Activated CD8-positive, alpha-beta memory T cell treated with anti-CD3 and anti-CD28 coated beads, Interleukin-2, amount 10 ng/mL, durations not matched to agents 7 days and 5 days (primary cell): ENCODE data around the gene FFAR4. TPM values are rescaled to one million over a fixed set of nuclear protein-coding genes. Genes with fewer than 3 reads are reported as not detected.
A peak's percentile ranks its signal among the peaks of the same experiment; 100 is the strongest.

Experiments used
- ATAC-seq: fragments of 150-1000 bp; cut with Tn5 transposase; one replicate; pipeline ENCODE4 v1.10.0; 2021; ENCODE audit warnings: moderate library complexity
- CTCF ChIA-PET: fragments of 350-600 bp; sonication (Branson Sonifier 250); formaldehyde crosslinking; loops from one replicate; lab custom pipeline; 2021; ENCODE audit warnings: antibody characterized with exemption; lab: Charles Lee
- DNase-seq: peaks from one replicate; pipeline ENCODE4 v3.0.0-alpha.2; 2020
- H3K27ac Mint-ChIP-seq: one replicate; pipeline ENCODE4 v1.8.0; 2021; ENCODE audit warnings: mild to moderate bottlenecking, mixed read lengths
- H3K27me3 Mint-ChIP-seq: one replicate; pipeline ENCODE4 v1.8.0; 2021; ENCODE audit warnings: mixed read lengths
- H3K36me3 Mint-ChIP-seq: one replicate; pipeline ENCODE4 v1.8.0; 2021; ENCODE audit warnings: mild to moderate bottlenecking, mixed read lengths
- H3K4me1 Mint-ChIP-seq: one replicate; pipeline ENCODE4 v1.8.0; 2021; ENCODE audit warnings: mixed read lengths
- H3K4me3 Mint-ChIP-seq: one replicate; pipeline ENCODE4 v1.8.0; 2021; ENCODE audit warnings: mild to moderate bottlenecking, moderate library complexity, mixed read lengths
- H3K9me3 Mint-ChIP-seq: one replicate; pipeline ENCODE4 v1.8.0; 2022; ENCODE audit warnings: low read depth, mixed read lengths
- total RNA-seq, 2 experiments: library from RNA; stranded (reverse); gene quantifications; one replicate each; pipeline ENCODE4 v1.2.3, GENCODE V29; 2021

The FFAR4 gene
- total RNA-seq, 2 experiments from 2014 or later = not detected

DNA sequence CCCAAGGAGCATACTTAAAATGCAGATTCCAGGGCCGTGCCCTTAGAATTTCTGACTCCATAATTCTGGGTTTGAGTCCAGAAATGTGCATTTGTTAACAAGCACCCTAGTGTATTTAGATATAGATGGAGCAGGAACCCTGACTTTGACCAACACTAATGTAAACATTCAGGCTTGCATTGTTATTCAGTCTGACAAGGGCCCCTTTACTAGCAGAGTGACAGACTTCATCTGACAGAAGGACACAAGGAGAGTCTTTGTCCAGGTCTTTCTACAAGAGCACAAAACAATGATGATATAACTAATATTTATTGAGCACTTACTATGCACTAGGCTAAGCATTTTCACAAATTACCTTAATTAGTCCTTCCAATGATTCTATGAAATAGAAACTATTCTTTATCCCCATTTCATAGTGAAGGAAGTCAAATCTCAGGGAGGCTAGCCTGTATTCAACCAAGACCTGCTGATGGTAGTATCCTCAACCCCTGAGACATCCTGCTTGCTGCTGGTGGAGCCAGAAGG lies 30.7 kb downstream of the FFAR4 start:
- no peak for ATAC-seq
- no peak overlapping the region for H3K27ac Mint-ChIP-seq
- H3K4me3 Mint-ChIP-seq = no peak overlapping the region
- DNase-seq = no peak
- H3K9me3 Mint-ChIP-seq = no peaks in the 10 kb centered on the region
- peaks cover 33% of the 10 kb centered on the region for H3K27me3 Mint-ChIP-seq
- CTCF ChIA-PET = no interaction called here
- no peaks in the 10 kb centered on the region for H3K4me1 Mint-ChIP-seq
- H3K36me3 Mint-ChIP-seq = no peaks in the 10 kb centered on the region

DNA sequence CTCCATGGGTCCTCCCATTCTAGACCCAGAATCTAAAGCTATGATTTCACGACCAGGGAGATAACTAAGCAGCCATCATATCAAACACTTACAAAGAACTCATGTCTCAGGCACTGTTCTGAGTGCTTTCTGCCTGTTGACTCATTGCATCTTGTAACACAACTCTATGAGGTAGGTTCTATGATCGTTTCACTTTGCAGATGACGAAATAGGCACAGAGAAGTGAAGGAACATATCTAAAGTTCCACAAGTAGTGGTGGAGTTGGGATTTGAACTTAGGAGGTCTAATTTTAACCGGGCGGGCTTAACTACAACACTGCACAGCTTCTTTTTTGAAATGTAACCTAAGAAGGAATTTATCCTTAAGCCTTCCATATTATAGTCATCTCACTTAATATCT lies 31.7 kb downstream of the FFAR4 start:
- no peak for DNase-seq
- Mint-ChIP-seq H3K9me3 (no peaks in the 10 kb centered on the region), H3K27me3 (peaks cover 43% of the 10 kb centered on the region), H3K36me3 (no peaks in the 10 kb centered on the region), H3K27ac (no peak overlapping the region), H3K4me1 (no peaks in the 10 kb centered on the region), H3K4me3 (no peak overlapping the region)
- ATAC-seq = no peak
- CTCF ChIA-PET = no interaction called here

DNA sequence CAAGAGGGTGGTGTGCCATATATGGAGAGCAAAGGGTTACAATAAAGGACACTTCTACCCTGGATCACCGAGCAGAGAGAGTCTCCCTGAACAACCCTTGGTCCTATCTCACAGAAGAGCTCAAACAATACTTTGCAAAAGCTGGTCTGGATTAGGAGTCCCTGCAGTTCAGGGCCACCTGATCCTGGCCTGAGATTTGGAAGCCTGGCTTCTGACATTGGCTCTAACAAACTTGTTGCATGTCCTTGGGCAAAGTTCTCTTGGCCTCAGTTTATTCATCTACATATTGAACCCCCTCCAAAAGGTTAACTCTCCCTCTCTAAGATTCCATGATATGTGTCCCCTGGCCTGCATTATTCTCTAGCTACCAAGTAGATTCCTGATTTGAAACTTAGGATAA lies 32.9 kb downstream of the FFAR4 start:
- DNase-seq (peak; percentile 5), ATAC-seq (no peak)
- peaks cover 53% of the 10 kb centered on the region for H3K27me3 Mint-ChIP-seq
- CTCF ChIA-PET = no interaction called here
- H3K4me1 Mint-ChIP-seq = no peaks in the 10 kb centered on the region
- no peak overlapping the region for H3K27ac Mint-ChIP-seq
- no peaks in the 10 kb centered on the region for H3K36me3 Mint-ChIP-seq
- H3K4me3 Mint-ChIP-seq = no peak overlapping the region
- no peaks in the 10 kb centered on the region for H3K9me3 Mint-ChIP-seq

DNA sequence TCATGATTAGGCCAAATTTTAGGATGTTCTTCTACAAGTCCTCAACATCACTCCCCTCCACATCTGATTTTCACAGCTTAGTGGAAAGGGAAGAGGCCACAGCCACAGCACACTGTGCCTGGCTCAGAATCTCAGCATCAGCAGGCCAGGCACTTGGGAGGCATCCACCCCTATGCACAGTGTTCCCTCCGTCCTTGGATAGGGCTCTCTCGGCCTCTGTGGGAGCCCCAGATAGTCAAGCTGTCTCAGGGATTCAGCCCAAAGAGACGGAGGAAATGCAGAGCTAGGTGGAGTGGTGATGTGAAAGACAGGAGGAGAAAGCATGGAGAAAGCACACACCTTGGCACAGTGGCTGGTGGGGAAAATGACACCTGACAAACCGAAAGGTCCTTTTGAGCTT lies 33.3 kb downstream of the FFAR4 start:
- no peaks in the 10 kb centered on the region for H3K36me3 Mint-ChIP-seq
- no peak overlapping the region for H3K27ac Mint-ChIP-seq
- CTCF ChIA-PET = no interaction called here
- no peaks in the 10 kb centered on the region for H3K9me3 Mint-ChIP-seq
- no peak for DNase-seq
- H3K4me3 Mint-ChIP-seq = no peak overlapping the region
- H3K4me1 Mint-ChIP-seq = no peaks in the 10 kb centered on the region
- no peak for ATAC-seq
- peaks cover 58% of the 10 kb centered on the region for H3K27me3 Mint-ChIP-seq

DNA sequence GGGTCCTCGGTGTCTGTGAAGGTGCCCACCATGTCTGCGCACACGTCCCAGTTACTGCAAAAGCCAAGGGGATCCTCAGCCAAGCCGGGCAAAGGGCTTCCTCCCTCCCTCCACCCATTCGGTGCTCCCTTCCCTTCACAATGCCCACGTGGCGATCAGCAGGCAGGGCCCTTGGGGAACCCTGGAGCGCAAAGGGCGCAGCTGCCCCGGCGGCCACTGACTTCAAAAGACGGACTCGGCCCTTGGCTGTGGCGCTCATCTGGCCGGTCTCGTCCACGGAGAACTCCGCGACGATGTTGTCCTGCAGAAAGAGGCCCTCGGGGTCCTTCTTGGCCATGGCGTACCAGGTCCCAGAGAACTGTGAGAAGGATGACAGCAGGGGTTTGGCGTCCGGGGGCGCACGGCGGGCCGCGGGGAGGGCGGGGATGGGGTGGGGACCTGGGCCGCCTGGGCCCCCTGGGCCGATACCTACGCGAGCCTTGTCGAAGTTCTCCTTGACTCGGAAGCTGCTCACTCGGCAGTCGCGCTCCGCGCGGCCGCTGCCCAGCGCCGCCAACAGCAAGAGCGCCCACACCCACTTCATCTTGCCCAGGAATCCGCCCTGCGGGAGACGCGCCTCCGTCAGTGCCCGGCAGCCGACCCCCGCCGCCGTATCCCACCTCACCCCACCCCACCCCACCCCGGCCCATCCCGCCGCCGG lies 34.1 kb downstream of the FFAR4 start:
- Mint-ChIP-seq H3K36me3 (no peaks in the 10 kb centered on the region), H3K27ac (no peak overlapping the region), H3K4me3 (no peak overlapping the region), H3K9me3 (no peaks in the 10 kb centered on the region), H3K4me1 (no peaks in the 10 kb centered on the region), H3K27me3 (peaks cover 58% of the 10 kb centered on the region)
- peak; percentile 26 for DNase-seq
- CTCF ChIA-PET = no interaction called here
- ATAC-seq = no peak

DNA sequence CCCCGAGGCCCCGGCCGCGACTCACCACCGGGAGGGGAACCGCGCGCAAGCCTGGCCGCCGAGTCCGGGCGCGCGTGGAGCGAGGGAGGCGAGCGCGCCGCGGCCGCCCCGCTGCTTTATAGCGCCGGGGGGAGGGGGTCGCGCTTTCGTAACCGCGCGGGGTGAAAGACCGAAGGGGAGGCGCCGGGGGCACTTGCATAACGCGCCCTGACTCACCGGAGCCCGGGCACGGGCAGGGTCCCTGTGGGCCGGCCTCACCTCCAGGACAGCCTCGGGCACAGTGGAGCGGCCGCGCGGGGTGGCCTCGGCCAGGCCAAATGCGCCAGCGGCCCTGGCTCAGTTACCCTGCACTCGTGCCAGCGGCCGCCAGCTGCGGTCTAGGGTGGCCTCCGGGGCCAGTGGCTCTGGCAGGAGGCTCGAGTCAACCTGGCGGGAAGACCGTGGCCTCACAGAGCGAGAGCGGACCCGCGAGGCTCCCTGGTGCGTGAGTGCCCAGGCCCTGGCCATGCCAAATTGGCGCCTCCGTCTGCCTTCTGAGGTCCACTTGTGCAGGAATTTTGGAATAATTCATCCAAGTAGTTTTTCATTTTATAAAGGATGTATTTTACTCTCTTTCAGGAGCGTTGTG lies 34.8 kb downstream of the FFAR4 start, which contains the start of gene RBP4:
RBP4 (minus strand) TSS at position 90 of the 628 bp plus-strand sequence. CDS start 207 bp downstream, outside the sequence.
- Mint-ChIP-seq H3K36me3 (no peaks in the 10 kb centered on the region), H3K27me3 (peaks cover 64% of the 10 kb centered on the region)

DNA sequence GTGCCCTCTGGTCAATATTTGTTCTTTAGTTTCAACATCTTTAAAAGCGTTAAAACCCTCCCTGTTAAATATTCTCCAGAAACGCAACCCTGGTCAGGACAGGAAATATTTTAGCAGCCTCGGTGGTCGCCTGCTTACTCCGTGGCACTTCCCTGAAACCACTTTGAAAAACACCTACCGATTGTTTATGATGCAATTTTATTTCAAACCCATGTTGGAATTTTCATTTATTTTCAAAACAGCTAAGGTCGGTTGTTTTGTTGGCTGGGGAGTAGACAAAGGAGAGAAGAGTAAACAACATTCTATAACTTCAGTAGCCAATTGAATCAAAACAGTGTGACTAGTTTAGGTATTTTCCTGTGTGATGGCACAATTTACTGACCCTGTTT lies 35.3 kb downstream of the FFAR4 start:
- Mint-ChIP-seq H3K9me3 (no peaks in the 10 kb centered on the region), H3K27me3 (peaks cover 69% of the 10 kb centered on the region), H3K36me3 (no peaks in the 10 kb centered on the region), H3K4me3 (no peak overlapping the region), H3K4me1 (no peaks in the 10 kb centered on the region), H3K27ac (no peak overlapping the region)
- CTCF ChIA-PET = no interaction called here
- DNase-seq (peak; percentile 5), ATAC-seq (no peak)

More for the DNA sequence above, 34.8 kb downstream of the FFAR4 start, which contains the start of gene RBP4:
- DNase-seq = peak; percentile 4
- Mint-ChIP-seq H3K27ac (no peak within 1 kb of the TSS), H3K9me3 (no peaks in the 10 kb centered on the region), H3K4me3 (no peak within 1 kb of the TSS), H3K4me1 (no peaks in the 10 kb centered on the region)
- CTCF ChIA-PET = no interaction called here
- ATAC-seq = no peak

DNA sequence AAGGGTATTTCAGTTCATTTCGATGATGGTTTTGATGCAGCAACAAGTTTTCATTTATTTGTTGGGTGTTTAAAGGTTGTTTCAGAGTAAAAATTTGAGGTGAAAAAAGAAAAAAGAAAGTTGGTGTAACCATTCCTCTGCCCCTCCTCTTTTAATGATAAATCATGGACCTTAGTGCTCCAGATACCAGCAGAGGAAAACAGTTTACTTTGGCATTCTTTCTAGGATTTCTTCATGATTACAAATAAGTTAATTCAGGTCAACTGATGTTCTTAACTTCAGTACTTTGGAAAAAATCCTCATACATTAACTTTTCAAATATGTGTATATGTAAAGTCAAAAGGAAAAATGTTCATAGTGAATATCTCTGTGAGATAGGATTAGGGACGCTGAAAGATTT lies 36.6 kb downstream of the FFAR4 start:
- DNase-seq = no peak
- H3K9me3 Mint-ChIP-seq = no peaks in the 10 kb centered on the region
- H3K27ac Mint-ChIP-seq = no peak overlapping the region
- CTCF ChIA-PET = no interaction called here
- H3K36me3 Mint-ChIP-seq = no peaks in the 10 kb centered on the region
- H3K27me3 Mint-ChIP-seq = peaks cover 69% of the 10 kb centered on the region
- H3K4me1 Mint-ChIP-seq = no peaks in the 10 kb centered on the region
- no peak for ATAC-seq
- H3K4me3 Mint-ChIP-seq = no peak overlapping the region

DNA sequence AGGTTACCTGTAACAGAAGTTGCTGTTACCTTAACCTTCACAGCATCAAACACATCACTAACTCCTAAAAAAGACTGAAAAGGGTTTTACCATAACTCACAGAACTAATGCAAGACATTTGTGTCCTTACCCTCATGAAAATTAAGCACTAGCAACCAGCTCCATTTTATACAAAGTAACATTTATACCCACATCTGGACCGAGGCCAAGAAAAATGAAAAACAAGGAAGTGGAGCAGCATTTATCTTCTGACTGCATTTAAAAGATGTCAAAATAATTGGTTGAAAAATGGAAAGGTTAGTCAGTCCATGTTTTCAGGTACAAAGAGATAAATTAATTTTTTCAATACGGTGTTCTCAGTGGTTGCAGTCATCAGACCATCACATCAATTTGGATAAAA lies 37.7 kb downstream of the FFAR4 start:
- Mint-ChIP-seq H3K36me3 (no peaks in the 10 kb centered on the region), H3K27me3 (peaks cover 64% of the 10 kb centered on the region), H3K4me3 (no peak overlapping the region), H3K4me1 (no peaks in the 10 kb centered on the region), H3K9me3 (no peaks in the 10 kb centered on the region), H3K27ac (no peak overlapping the region)
- DNase-seq (no peak), ATAC-seq (no peak)
- CTCF ChIA-PET = no interaction called here

DNA sequence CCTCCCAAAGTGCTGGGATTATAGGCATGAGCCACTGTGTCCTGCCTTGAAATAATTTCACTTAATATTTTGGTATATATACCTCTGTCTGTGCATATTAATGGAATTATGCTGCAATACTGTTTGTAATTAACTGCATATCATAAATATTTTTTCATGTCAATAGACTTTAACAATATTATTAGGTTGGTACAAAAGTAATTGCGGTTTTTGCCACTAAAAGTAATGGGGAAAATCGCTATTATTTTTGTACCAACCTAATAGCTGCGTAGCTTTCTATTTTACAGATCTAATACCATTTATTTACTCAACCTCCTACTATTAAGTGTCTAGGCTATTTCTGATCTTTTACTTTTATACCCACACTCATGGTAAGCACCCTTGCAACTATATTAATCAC lies 42.0 kb downstream of the FFAR4 start:
- Mint-ChIP-seq H3K27me3 (peaks cover 29% of the 10 kb centered on the region), H3K9me3 (no peaks in the 10 kb centered on the region), H3K36me3 (no peaks in the 10 kb centered on the region), H3K4me1 (no peaks in the 10 kb centered on the region), H3K4me3 (no peak overlapping the region), H3K27ac (no peak overlapping the region)
- DNase-seq (no peak), ATAC-seq (no peak)
- CTCF ChIA-PET = no interaction called here

DNA sequence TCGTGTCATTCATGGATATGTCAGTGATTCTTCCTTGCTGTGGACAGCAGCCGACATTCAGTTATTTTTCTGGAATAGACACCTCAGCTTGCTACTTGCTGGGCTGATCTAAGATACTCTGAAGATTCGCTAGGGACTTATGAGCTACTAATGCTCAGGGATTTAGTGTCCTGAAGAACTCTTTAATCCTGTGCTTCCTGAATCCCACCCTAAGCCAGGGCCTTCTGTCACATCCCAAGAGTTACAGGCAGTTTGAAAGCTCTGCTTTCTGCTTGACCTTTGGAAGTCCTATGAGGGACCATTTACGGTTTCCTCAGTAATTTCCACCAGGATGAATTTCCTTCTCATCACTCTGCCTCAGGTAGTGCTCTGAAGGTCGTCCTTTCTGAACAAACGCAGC lies 45.8 kb downstream of the FFAR4 start, which contains the start of gene PDE6C:
PDE6C (plus strand) TSS at position 227 of the 400 bp plus-strand sequence. CDS start 189 bp downstream, outside the sequence.
- no peaks in the 10 kb centered on the region for H3K9me3 Mint-ChIP-seq
- no peak within 1 kb of the TSS for H3K4me3 Mint-ChIP-seq
- CTCF ChIA-PET = no interaction called here
- peaks cover 4% of the 10 kb centered on the region for H3K27me3 Mint-ChIP-seq
- DNase-seq (no peak), ATAC-seq (no peak)
- no peak within 1 kb of the TSS for H3K27ac Mint-ChIP-seq
- no peaks in the 10 kb centered on the region for H3K4me1 Mint-ChIP-seq
- H3K36me3 Mint-ChIP-seq = no peaks in the 10 kb centered on the region

DNA sequence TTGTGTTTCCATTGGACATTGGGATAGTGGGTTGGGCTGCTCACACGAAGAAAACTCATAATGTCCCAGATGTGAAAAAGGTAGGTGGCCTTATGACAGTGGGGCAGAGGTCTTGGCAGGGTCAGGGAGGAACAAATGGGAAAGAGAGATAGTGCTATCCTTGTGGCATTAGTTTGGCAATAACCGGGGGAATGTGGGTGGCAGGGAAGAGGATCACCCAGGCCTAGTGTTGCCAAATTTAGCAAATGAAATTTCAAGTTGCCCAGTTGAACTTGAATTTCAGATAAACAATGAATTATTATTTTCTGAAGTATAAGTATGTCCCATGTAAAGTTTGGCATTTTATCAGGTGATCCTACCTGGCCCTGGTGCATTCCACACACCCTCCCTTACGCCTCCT lies 46.7 kb downstream of the FFAR4 start:
- ATAC-seq (no peak), DNase-seq (no peak)
- Mint-ChIP-seq H3K27ac (no peak overlapping the region), H3K36me3 (no peaks in the 10 kb centered on the region), H3K9me3 (no peaks in the 10 kb centered on the region), H3K4me1 (no peaks in the 10 kb centered on the region), H3K27me3 (peaks cover 4% of the 10 kb centered on the region), H3K4me3 (no peak overlapping the region)
- CTCF ChIA-PET = no interaction called here

DNA sequence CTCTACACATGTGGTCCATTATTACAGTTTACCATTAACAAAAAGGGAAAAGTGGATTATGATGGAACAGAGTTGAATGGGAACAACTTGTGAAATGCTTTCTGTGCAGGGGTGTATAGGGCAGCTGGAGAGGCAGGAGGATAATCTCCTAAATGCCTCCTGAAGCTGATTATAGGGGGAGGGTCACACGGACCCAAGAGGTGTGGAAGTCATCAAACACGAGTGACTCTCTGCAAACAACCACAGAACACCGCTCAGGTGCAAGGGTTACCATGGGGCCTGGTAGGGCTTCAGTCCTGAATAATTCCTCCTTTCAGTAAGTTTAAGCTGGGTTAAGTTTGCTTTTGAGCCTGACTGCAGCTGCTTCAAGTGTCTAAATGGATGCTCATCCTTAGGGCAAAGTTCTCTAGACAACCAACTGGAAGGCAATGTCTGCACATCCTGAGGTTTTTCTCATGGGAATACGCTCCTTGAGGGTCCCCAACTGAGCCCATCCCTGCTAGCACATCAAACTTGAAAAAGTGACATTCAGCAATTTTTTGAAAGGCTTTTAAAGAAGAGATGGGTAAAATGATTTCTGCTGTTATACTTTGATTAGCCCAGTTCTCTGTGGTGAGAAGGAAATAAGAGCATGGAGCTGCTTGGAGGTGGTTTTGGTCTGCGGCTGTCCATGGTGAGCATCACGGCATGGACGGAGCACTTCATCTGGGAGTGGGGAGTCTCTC lies 47.8 kb downstream of the FFAR4 start:
- ATAC-seq = no peak
- no peak overlapping the region for H3K4me3 Mint-ChIP-seq
- CTCF ChIA-PET = no interaction called here
- no peak overlapping the region for H3K27ac Mint-ChIP-seq
- H3K27me3 Mint-ChIP-seq = peaks cover 8% of the 10 kb centered on the region
- no peaks in the 10 kb centered on the region for H3K9me3 Mint-ChIP-seq
- no peak for DNase-seq
- no peaks in the 10 kb centered on the region for H3K36me3 Mint-ChIP-seq
- H3K4me1 Mint-ChIP-seq = no peaks in the 10 kb centered on the region
